HCT116 (cell line): Measurements from ENCODE around the gene SOX6. TPM values are rescaled to one million over a fixed set of nuclear protein-coding genes. Genes with fewer than 3 reads are reported as not detected.

Experiments used
- ATAC-seq: fragments of 200-7000 bp; cut with Tn5 transposase; 2 replicates; pipeline ENCODE4 v1.9.1; 2020; ENCODE audit warnings: mild to moderate bottlenecking, moderate library complexity
- BruUV-seq: library from RNA; stranded (reverse); fragments of 400-500 nt; replicated peaks from 2 replicates; lab custom pipeline; 2021; lab: Mats Ljungman, UMichigan
- CTCF ChIA-PET: fragments of 300-600 bp; sonication (Branson Sonifier 250); formaldehyde crosslinking; loops from one replicate; lab custom pipeline; 2021; ENCODE audit warnings: antibody characterized with exemption; lab: Charles Lee
- POLR2A ChIA-PET: fragments of 300-600, 350-600 bp; sonication (Branson Sonifier 250); formaldehyde crosslinking; loops from one replicate; lab custom pipeline; 2021; ENCODE audit warnings: antibody characterized with exemption; lab: Charles Lee
- RAD21 ChIA-PET, 2 experiments: fragments of 300-600 bp; sonication (Branson Sonifier 250); formaldehyde crosslinking; loops; one replicate each; lab custom pipeline; 2023; ENCODE audit warnings: low total read pairs in 2 of 2; ENCODE audit not compliant: uncharacterized antibody in 2 of 2, unreplicated experiment in 2 of 2, low non-redundant PET in 1 of 2; lab: Charles Lee
- DNase-seq: peaks from one replicate; pipeline ENCODE4 v3.0.0-alpha.2; 2010; ENCODE audit warnings: low read depth, low spot score
- H2AFZ ChIP-seq: fragments of 200-600 bp; shearing (Covaris generic), sonication (generic); 2 replicates; pipeline ENCODE4 v1.6.1; 2017; ENCODE audit warnings: low read depth, mixed run types, mixed read lengths, antibody characterized with exemption, low read length; ENCODE audit not compliant: poor library complexity, severe bottlenecking
- H3K27ac ChIP-seq: 2 replicates; pipeline ENCODE4 v1.5.1; 2012; ENCODE audit warnings: low read depth, low read length
- H3K27me3 ChIP-seq: fragments of 200-600 bp; sonication (generic); 2 replicates; pipeline ENCODE4 v1.6.1; 2016; ENCODE audit warnings: mixed run types, low read length, mixed read lengths; ENCODE audit not compliant: insufficient read depth
- H3K36me3 ChIP-seq, 2 experiments: fragments of 200-500 bp in 1 of 2; fragments of 200-600 bp in 1 of 2; sonication (Bioruptor generic) in 1 of 2; sonication (generic) in 1 of 2; 2 replicates each; pipeline versions ENCODE4 v1.5.1 to v1.6.1; 2014 to 2016; ENCODE audit warnings: low read length in 2 of 2, inconsistent platforms in 1 of 2, mixed read lengths in 1 of 2, mixed run types in 1 of 2; ENCODE audit not compliant: insufficient read depth in 2 of 2, control insufficient read depth in 1 of 2
- H3K4me1 ChIP-seq, 2 experiments: fragments of 200-600 bp in 1 of 2; sonication (generic) in 1 of 2; 2 replicates each; pipeline versions ENCODE4 v1.5.1 to v1.6.1; 2012 to 2017; ENCODE audit warnings: low read length in 2 of 2, inconsistent platforms in 1 of 2, mild to moderate bottlenecking in 1 of 2, mixed read lengths in 1 of 2, mixed run types in 1 of 2, moderate library complexity in 1 of 2; ENCODE audit not compliant: insufficient read depth in 2 of 2, control insufficient read depth in 1 of 2
- H3K4me2 ChIP-seq: fragments of 200-600 bp; sonication (generic); 2 replicates; pipeline ENCODE4 v1.6.1; 2017; ENCODE audit warnings: mixed run types, low read length, mixed read lengths
- H3K4me3 ChIP-seq, 2 experiments: fragments of 200-600 bp in 1 of 2; sonication (generic) in 1 of 2; replicated peaks in 1 of 2; 2 replicates each; pipeline ENCODE4 v1.5.1; 2011 to 2016; ENCODE audit warnings: low read length in 2 of 2, control low read depth in 1 of 2, low read depth in 1 of 2, mild to moderate bottlenecking in 1 of 2, mixed read lengths in 1 of 2, mixed run types in 1 of 2
- H3K79me2 ChIP-seq: fragments of 200-600 bp; sonication (generic); 2 replicates; pipeline ENCODE4 v1.6.1; 2017; ENCODE audit warnings: mild to moderate bottlenecking, mixed run types, low read length, moderate library complexity, mixed read lengths; ENCODE audit not compliant: insufficient read depth
- H3K9ac ChIP-seq: fragments of 200-600 bp; sonication (generic); 2 replicates; pipeline ENCODE4 v1.6.1; 2016; ENCODE audit warnings: low read length, mixed read lengths
- H3K9me2 ChIP-seq: fragments of 200-600 bp; sonication (generic), shearing (Covaris generic); 2 replicates; pipeline ENCODE4 v1.6.1; 2017; ENCODE audit warnings: mixed run types, mild to moderate bottlenecking, moderate library complexity; ENCODE audit not compliant: insufficient read depth
- H3K9me3 ChIP-seq, 2 experiments: fragments of 200-500 bp in 1 of 2; fragments of 200-600 bp in 1 of 2; sonication (Bioruptor generic) in 1 of 2; sonication (generic) in 1 of 2; 2 replicates each; pipeline ENCODE4 v1.6.1; 2014 to 2017; ENCODE audit warnings: low read length in 2 of 2, mixed read lengths in 2 of 2, inconsistent platforms in 1 of 2, low read depth in 1 of 2, mild to moderate bottlenecking in 1 of 2, mixed run types in 1 of 2, moderate library complexity in 1 of 2; ENCODE audit not compliant: control insufficient read depth in 1 of 2, insufficient read depth in 1 of 2
- H4K20me1 ChIP-seq: fragments of 200-600 bp; sonication (generic), shearing (Covaris generic); 2 replicates; pipeline ENCODE4 v1.6.1; 2017; ENCODE audit warnings: mixed run types, mild to moderate bottlenecking, moderate library complexity; ENCODE audit not compliant: insufficient read depth
- ATF3 ChIP-seq: IDR thresholded peaks from 2 replicates; pipeline ENCODE4 v1.6.1; 2012
- CBX3 ChIP-seq: IDR thresholded peaks from 2 replicates; pipeline ENCODE4 v1.6.1; 2012; ENCODE audit warnings: low read depth
- CEBPB ChIP-seq: IDR thresholded peaks from 2 replicates; pipeline ENCODE4 v1.6.1; 2012; ENCODE audit warnings: low read depth
- CTCF ChIP-seq, 3 experiments: fragments of 200-600 bp in 1 of 3; sonication (generic) in 1 of 3; IDR thresholded peaks in 2 of 3; conservative IDR thresholded peaks in 1 of 3; 2 replicates each; pipeline ENCODE4 v1.5.1; 2012 to 2017; ENCODE audit warnings: low read depth in 2 of 3, low read length in 2 of 3, antibody characterized with exemption in 1 of 3, borderline replicate concordance in 1 of 3, control low read depth in 1 of 3, mild to moderate bottlenecking in 1 of 3, mixed read lengths in 1 of 3, mixed run types in 1 of 3, moderate library complexity in 1 of 3; ENCODE audit not compliant: insufficient read depth in 1 of 3
- EGR1 ChIP-seq: IDR thresholded peaks from 2 replicates; pipeline ENCODE4 v1.6.1; 2012; ENCODE audit warnings: low read depth
- ELF1 ChIP-seq: IDR thresholded peaks from 2 replicates; pipeline ENCODE4 v1.6.1; 2012; ENCODE audit warnings: low read depth, borderline replicate concordance
- EZH2 ChIP-seq: fragments of 200-600 bp; sonication (generic); IDR thresholded peaks from 2 replicates; pipeline ENCODE4 v1.6.1; 2017; ENCODE audit warnings: antibody characterized with exemption, mixed run types
- EZH2phosphoT487 ChIP-seq: fragments of 200-600 bp; IDR thresholded peaks from 2 replicates; pipeline ENCODE4 v1.6.1; 2018; ENCODE audit warnings: antibody characterized with exemption, borderline replicate concordance
- FOSL1 ChIP-seq: IDR thresholded peaks from 2 replicates; pipeline ENCODE4 v1.6.1; 2012; ENCODE audit warnings: low read depth
- JUND ChIP-seq: IDR thresholded peaks from 2 replicates; pipeline ENCODE4 v1.6.1; 2012
- MAX ChIP-seq: IDR thresholded peaks from 2 replicates; pipeline ENCODE4 v1.6.1; 2012
- POLR2AphosphoS5 ChIP-seq: IDR thresholded peaks from 2 replicates; pipeline ENCODE4 v1.6.1; 2011; ENCODE audit warnings: mild to moderate bottlenecking, low read depth, low read length, moderate library complexity
- RAD21 ChIP-seq: IDR thresholded peaks from 2 replicates; pipeline ENCODE4 v1.6.1; 2012; ENCODE audit warnings: low read depth, mild to moderate bottlenecking
- REST ChIP-seq: IDR thresholded peaks from 2 replicates; pipeline ENCODE4 v1.6.1; 2012; ENCODE audit warnings: low read depth
- SRF ChIP-seq: IDR thresholded peaks from 2 replicates; pipeline ENCODE4 v1.6.1; 2012; ENCODE audit warnings: low read depth
- TCF7L2 ChIP-seq: IDR thresholded peaks from 2 replicates; pipeline ENCODE4 v1.7.0; 2011; ENCODE audit warnings: borderline replicate concordance, inconsistent platforms; ENCODE audit not compliant: insufficient read depth, insufficient read length; ENCODE audit errors: extremely low read depth
- YY1 ChIP-seq: IDR thresholded peaks from 2 replicates; pipeline ENCODE4 v1.6.1; 2011; ENCODE audit warnings: low read length, low read depth, moderate library complexity, mild to moderate bottlenecking; ENCODE audit not compliant: insufficient replicate concordance; ENCODE audit errors: extremely low read depth
- ZBTB33 ChIP-seq: IDR thresholded peaks from 2 replicates; pipeline ENCODE4 v1.6.1; 2011; ENCODE audit warnings: mild to moderate bottlenecking, low read length, moderate library complexity; ENCODE audit not compliant: insufficient replicate concordance; ENCODE audit errors: extremely low read depth
- ZFX ChIP-seq: fragments of 450-650 bp; IDR thresholded peaks from 2 replicates; pipeline ENCODE4 v1.6.1; 2017
- ZNF274 ChIP-seq: fragments of 200-500 bp; sonication (Bioruptor generic); IDR thresholded peaks from 2 replicates; pipeline ENCODE4 v1.6.1; 2014; ENCODE audit warnings: mild to moderate bottlenecking, low read depth, low read length, inconsistent platforms
- intact Hi-C: fragments of 100-400 bp; cut with micrococcal nuclease; formaldehyde crosslinking; loops from 2 replicates; pipeline ENCODE4 v1.10.0; 2022
- total RNA-seq: library from RNA; stranded (reverse); gene quantifications from one replicate; pipeline ENCODE4 v1.2.1, GENCODE V29; 2021; ENCODE audit not compliant: unreplicated experiment

Gene SOX6
- total RNA-seq, 1 experiment from 2014 or later, result 0.81 TPM

GRCh38 chr11:16338393-16338792 lies 18.0 kb downstream of the SOX6 start:
- H2AFZ ChIP-seq, result no peak overlapping the region
- POLR2A ChIA-PET, result no interaction called here
- BruUV-seq, result no TSS peak

More at GRCh38 chr11:16338393-16338792, 18.0 kb downstream of the SOX6 start:
- Histone ChIP-seq H3K27me3 (0 out of 2 replicates have a peak, but pooled peaks cover 3% of the 10 kb centered on the region), H3K9me2 (no peaks in the 10 kb centered on the region), H3K4me3 (no peak overlapping the region), H4K20me1 (no peaks in the 10 kb centered on the region), H3K36me3 (no peaks in the 10 kb centered on the region)
- no peak for DNase-seq
- TF ChIP-seq EGR1 (no peak), MAX (no peak), REST (no peak), ZFX (no peak), CTCF (IDR thresholded peaks at IDR 0.05 in 2 of 3, conservative IDR thresholded peaks at IDR 0.05 in 1 of 3; ENCODE audit: borderline replicate concordance in 1 of 3, insufficient read depth in 1 of 3, low read depth in 2 of 3, low read length in 2 of 3) (no peak), EZH2 (no peak), ZBTB33 (no peak), SRF (no peak), POLR2AphosphoS5 (no peak), TCF7L2 (no peak), ATF3 (no peak), ELF1 (no peak), RAD21 (no peak), CBX3 (no peak), EZH2phosphoT487 (no peak), JUND (no peak), YY1 (no peak), CEBPB (no peak), ZNF274 (no peak), FOSL1 (no peak)
- TF ChIP-seq, all 23 proteins: peak for 0
- intact Hi-C loops, result no loop called here
- H3K27ac ChIP-seq, result no peak overlapping the region
- ChIA-PET RAD21 (no interaction called here), CTCF (no interaction called here)
- H3K9ac ChIP-seq, result no peak overlapping the region
- H3K79me2 ChIP-seq, result no peaks in the 10 kb centered on the region
- H3K4me1 ChIP-seq, result no peaks in the 10 kb centered on the region
- no peak for ATAC-seq
- no peaks in the 10 kb centered on the region for H3K9me3 ChIP-seq
- no peak overlapping the region for H3K4me2 ChIP-seq
